Measurements from ENCODE around the gene SGCD. TPM values are rescaled to one million over a fixed set of nuclear protein-coding genes. Genes with fewer than 3 reads are reported as not detected.

Gene SGCD
- total RNA-seq, 1 experiment from 2014 or later, result not detected

DNA sequence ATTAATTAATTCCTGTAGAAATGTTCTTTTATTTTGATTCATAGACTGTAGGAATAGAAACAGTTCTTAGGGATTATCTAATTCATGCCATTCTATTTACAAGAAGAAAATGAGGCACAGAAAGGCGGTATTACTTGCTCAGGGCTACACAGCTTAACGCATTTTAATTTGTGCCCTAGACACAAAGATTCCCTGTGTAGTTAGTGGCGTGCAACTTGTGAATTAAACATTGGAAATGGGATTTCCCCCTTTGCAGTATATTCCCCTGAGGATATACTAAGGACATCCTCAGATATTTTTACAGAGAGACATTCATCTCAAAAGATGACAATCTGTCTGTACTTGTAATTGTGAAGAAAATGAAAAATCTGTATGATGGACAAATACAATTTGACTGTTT, 108.1 kb downstream of the SGCD start:
- BruUV-seq (replicated peaks), result no TSS peak
- intact Hi-C loops (cut with micrococcal nuclease; ENCODE audit: unreplicated experiment), result no loop called here
- DNase-seq (ENCODE audit: low read depth, low spot score) (no peak), ATAC-seq (no peak)
- in situ Hi-C loops (cut with HindIII; ENCODE audit: low pct_unique_long_range_greater_than_20kb, low sequenced_read_pairs), result no loop called here
- H3K4me3 ChIP-seq (ENCODE audit: low read depth in 2 of 2, low read length in 2 of 2), result no peak overlapping the region
- CTCF ChIA-PET, result no interaction called here
- no peaks in the 10 kb centered on the region for H3K9me3 ChIP-seq (ENCODE audit: control insufficient read depth, insufficient read depth, low read depth, low read length)
- H3K27me3 ChIP-seq (ENCODE audit: control insufficient read depth, insufficient read depth, low read length), result no peaks in the 10 kb centered on the region
- no peaks in the 10 kb centered on the region for H3K36me3 ChIP-seq (ENCODE audit: control insufficient read depth, insufficient read depth, low read length)
- POLR2A ChIA-PET, result no interaction called here
- no peak for TF ChIP-seq TCF7L2 (IDR thresholded peaks at IDR 0.05; ENCODE audit: low read depth, low read length)
- TF ChIP-seq, protein P1, sequence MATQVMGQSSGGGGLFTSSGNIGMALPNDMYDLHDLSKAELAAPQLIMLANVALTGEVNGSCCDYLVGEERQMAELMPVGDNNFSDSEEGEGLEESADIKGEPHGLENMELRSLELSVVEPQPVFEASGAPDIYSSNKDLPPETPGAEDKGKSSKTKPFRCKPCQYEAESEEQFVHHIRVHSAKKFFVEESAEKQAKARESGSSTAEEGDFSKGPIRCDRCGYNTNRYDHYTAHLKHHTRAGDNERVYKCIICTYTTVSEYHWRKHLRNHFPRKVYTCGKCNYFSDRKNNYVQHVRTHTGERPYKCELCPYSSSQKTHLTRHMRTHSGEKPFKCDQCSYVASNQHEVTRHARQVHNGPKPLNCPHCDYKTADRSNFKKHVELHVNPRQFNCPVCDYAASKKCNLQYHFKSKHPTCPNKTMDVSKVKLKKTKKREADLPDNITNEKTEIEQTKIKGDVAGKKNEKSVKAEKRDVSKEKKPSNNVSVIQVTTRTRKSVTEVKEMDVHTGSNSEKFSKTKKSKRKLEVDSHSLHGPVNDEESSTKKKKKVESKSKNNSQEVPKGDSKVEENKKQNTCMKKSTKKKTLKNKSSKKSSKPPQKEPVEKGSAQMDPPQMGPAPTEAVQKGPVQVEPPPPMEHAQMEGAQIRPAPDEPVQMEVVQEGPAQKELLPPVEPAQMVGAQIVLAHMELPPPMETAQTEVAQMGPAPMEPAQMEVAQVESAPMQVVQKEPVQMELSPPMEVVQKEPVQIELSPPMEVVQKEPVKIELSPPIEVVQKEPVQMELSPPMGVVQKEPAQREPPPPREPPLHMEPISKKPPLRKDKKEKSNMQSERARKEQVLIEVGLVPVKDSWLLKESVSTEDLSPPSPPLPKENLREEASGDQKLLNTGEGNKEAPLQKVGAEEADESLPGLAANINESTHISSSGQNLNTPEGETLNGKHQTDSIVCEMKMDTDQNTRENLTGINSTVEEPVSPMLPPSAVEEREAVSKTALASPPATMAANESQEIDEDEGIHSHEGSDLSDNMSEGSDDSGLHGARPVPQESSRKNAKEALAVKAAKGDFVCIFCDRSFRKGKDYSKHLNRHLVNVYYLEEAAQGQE (IDR thresholded peaks at IDR 0.05; ENCODE audit: insufficient read depth in 1 of 2, low read depth in 2 of 2, low read length in 1 of 2), result no peak
- H3K4me1 ChIP-seq (ENCODE audit: control insufficient read depth, insufficient read depth, low read length), result no peaks in the 10 kb centered on the region
- H3K27ac ChIP-seq (ENCODE audit: low read length), result no peak overlapping the region

DNA sequence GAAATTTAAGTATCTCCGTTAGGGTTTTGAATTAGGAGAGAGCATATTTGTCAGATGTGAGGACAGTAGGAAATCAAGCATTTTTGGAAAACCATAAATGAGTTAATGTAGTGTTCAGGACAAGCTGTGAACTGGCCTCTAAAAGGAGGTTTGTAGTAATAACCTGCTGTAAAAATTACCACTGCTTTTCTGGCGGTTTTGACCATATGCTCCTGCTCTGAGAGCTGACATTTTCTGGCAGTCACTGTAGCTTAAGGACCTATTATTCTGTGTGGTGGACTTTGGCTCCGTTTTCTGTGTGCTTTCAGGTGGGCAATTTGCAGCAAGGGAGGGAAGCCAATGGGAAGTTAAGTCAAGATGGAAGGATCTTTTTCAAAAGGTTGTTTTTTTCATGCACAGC, 111.1 kb downstream of the SGCD start:
- in situ Hi-C loops (cut with HindIII; ENCODE audit: low pct_unique_long_range_greater_than_20kb, low sequenced_read_pairs), result no loop called here
- DNase-seq (ENCODE audit: low read depth, low spot score) (no peak), ATAC-seq (no peak)
- TF ChIP-seq, protein P2, sequence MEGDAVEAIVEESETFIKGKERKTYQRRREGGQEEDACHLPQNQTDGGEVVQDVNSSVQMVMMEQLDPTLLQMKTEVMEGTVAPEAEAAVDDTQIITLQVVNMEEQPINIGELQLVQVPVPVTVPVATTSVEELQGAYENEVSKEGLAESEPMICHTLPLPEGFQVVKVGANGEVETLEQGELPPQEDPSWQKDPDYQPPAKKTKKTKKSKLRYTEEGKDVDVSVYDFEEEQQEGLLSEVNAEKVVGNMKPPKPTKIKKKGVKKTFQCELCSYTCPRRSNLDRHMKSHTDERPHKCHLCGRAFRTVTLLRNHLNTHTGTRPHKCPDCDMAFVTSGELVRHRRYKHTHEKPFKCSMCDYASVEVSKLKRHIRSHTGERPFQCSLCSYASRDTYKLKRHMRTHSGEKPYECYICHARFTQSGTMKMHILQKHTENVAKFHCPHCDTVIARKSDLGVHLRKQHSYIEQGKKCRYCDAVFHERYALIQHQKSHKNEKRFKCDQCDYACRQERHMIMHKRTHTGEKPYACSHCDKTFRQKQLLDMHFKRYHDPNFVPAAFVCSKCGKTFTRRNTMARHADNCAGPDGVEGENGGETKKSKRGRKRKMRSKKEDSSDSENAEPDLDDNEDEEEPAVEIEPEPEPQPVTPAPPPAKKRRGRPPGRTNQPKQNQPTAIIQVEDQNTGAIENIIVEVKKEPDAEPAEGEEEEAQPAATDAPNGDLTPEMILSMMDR (IDR thresholded peaks at IDR 0.05), result no peak
- TF ChIP-seq, protein P1 (IDR thresholded peaks at IDR 0.05; ENCODE audit: insufficient read depth in 1 of 2, low read depth in 2 of 2, low read length in 1 of 2), result no peak
- no peak for TF ChIP-seq SIN3A (IDR thresholded peaks at IDR 0.05; ENCODE audit: borderline replicate concordance, insufficient read depth, low read depth, low read length)
- TF ChIP-seq POLR2AphosphoS5 (IDR thresholded peaks at IDR 0.05; ENCODE audit: low read depth, low read length), result no peak
- no peak for TF ChIP-seq TCF7L2 (IDR thresholded peaks at IDR 0.05; ENCODE audit: low read depth, low read length)
- Histone ChIP-seq H3K9me3 (ENCODE audit: control insufficient read depth, insufficient read depth, low read depth, low read length) (no peaks in the 10 kb centered on the region), H3K4me1 (ENCODE audit: control insufficient read depth, insufficient read depth, low read length) (no peaks in the 10 kb centered on the region), H3K36me3 (ENCODE audit: control insufficient read depth, insufficient read depth, low read length) (no peaks in the 10 kb centered on the region), H3K4me3 (ENCODE audit: low read depth in 2 of 2, low read length in 2 of 2) (no peak overlapping the region), H3K27me3 (ENCODE audit: control insufficient read depth, insufficient read depth, low read length) (no peaks in the 10 kb centered on the region), H3K27ac (ENCODE audit: low read length) (no peak overlapping the region)
- intact Hi-C loops (cut with micrococcal nuclease; ENCODE audit: unreplicated experiment), result no loop called here
- BruUV-seq (replicated peaks), result no TSS peak
- CTCF ChIA-PET, result no interaction called here
- POLR2A ChIA-PET, result no interaction called here

All from Panc1 (cell line).